Endothelial cell of umbilical vein (primary cell): Measurements from ENCODE around the gene JARID2. TPM values are rescaled to one million over a fixed set of nuclear protein-coding genes. Genes with fewer than 3 reads are reported as not detected.

ENCODE experiments used
- BruUV-seq: library from RNA; stranded (reverse); fragments of 400-500 nt; replicated peaks from 2 replicates; lab custom pipeline; 2021; lab: Mats Ljungman, UMichigan
- CTCF ChIA-PET: fragments of 300-600, 350-600 bp; sonication (Branson Sonifier 250); formaldehyde crosslinking; loops from one replicate; lab custom pipeline; 2021; ENCODE audit warnings: antibody characterized with exemption, inconsistent platforms; lab: Charles Lee
- POLR2A ChIA-PET: fragments of 300-600, 350-600 bp; sonication (Branson Sonifier 250); formaldehyde crosslinking; loops from one replicate; lab custom pipeline; 2021; ENCODE audit warnings: antibody characterized with exemption, inconsistent platforms; lab: Charles Lee
- DNase-seq: peaks from one replicate; pipeline ENCODE4 v3.0.0-alpha.2; 2011; ENCODE audit warnings: low read depth, low spot score
- FAIRE-seq: peaks from 2 replicates; lab custom pipeline; 2011; peaks lifted over from hg19 to GRCh38; lab: Jason Lieb, UNC
- H2AFZ ChIP-seq: 2 replicates; pipeline ENCODE4 v1.6.0; 2012; ENCODE audit warnings: low read depth, low read length, control low read depth, inconsistent platforms
- H3K27ac ChIP-seq: 2 replicates; pipeline ENCODE4 v1.5.1; 2011; ENCODE audit warnings: low read depth, mild to moderate bottlenecking, control low read depth, low read length, moderate library complexity; ENCODE audit not compliant: insufficient read depth
- H3K27me3 ChIP-seq, 2 experiments: 2 replicates each; pipeline versions ENCODE4 v1.6.0 to v1.6.1; 2011; ENCODE audit warnings: low read length in 2 of 2, mixed read lengths in 1 of 2; ENCODE audit not compliant: control insufficient read depth in 2 of 2, insufficient read depth in 2 of 2
- H3K36me3 ChIP-seq, 2 experiments: 2 replicates in 1 of 2; 3 replicates in 1 of 2; pipeline ENCODE4 v1.5.1; 2011; ENCODE audit warnings: low read length in 2 of 2, mild to moderate bottlenecking in 1 of 2, moderate library complexity in 1 of 2; ENCODE audit not compliant: control insufficient read depth in 2 of 2, insufficient read depth in 2 of 2; ENCODE audit errors: extremely low read depth in 1 of 2
- H3K4me1 ChIP-seq: 3 replicates; pipeline ENCODE4 v1.5.1; 2011; ENCODE audit warnings: mild to moderate bottlenecking, low read length; ENCODE audit not compliant: control insufficient read depth, insufficient read depth; ENCODE audit errors: extremely low read depth
- H3K4me2 ChIP-seq: 2 replicates; pipeline ENCODE4 v1.6.1; 2011; ENCODE audit warnings: low read length, control low read depth, mixed read lengths; ENCODE audit not compliant: insufficient read depth
- H3K4me3 ChIP-seq, 3 experiments: fragments of 200-600 bp in 1 of 3; sonication (generic), shearing (Covaris generic) in 1 of 3; replicated peaks in 1 of 3; 2 replicates each; pipeline ENCODE4 v1.5.1; 2011 to 2016; ENCODE audit warnings: control low read depth in 3 of 3, low read length in 3 of 3, mild to moderate bottlenecking in 2 of 3, inconsistent platforms in 1 of 3, low read depth in 1 of 3, moderate library complexity in 1 of 3; ENCODE audit not compliant: insufficient read depth in 1 of 3
- H3K79me2 ChIP-seq: 2 replicates; pipeline ENCODE4 v1.6.0; 2012; ENCODE audit warnings: low read length, inconsistent platforms; ENCODE audit not compliant: control insufficient read depth, insufficient read depth
- H3K9ac ChIP-seq: replicated peaks from 2 replicates; pipeline ENCODE3; 2011; ENCODE audit warnings: low read length, control low read depth; ENCODE audit not compliant: insufficient read depth; ENCODE audit errors: extremely low read depth
- H3K9me1 ChIP-seq: replicated peaks from 3 replicates; pipeline ENCODE4 v1.6.0; 2011; ENCODE audit warnings: mild to moderate bottlenecking, low read length; ENCODE audit not compliant: control insufficient read depth, insufficient read depth; ENCODE audit errors: extremely low read depth
- H3K9me3 ChIP-seq: replicated peaks from 2 replicates; pipeline ENCODE4 v1.5.1; 2012; ENCODE audit warnings: low read length, inconsistent platforms; ENCODE audit not compliant: control insufficient read depth, insufficient read depth
- H4K20me1 ChIP-seq: replicated peaks from 2 replicates; pipeline ENCODE3; 2011; ENCODE audit warnings: mild to moderate bottlenecking, low read length; ENCODE audit not compliant: control insufficient read depth, insufficient read depth; ENCODE audit errors: extremely low read depth
- CTCF ChIP-seq, 2 donors: IDR thresholded peaks; 1 replicate in 1 of 2; 2 replicates in 1 of 2; pipeline ENCODE4 v1.5.1; 2011; ENCODE audit warnings: low read length in 2 of 2, mild to moderate bottlenecking in 2 of 2, moderate library complexity in 2 of 2, control low read depth in 1 of 2, inconsistent platforms in 1 of 2, low read depth in 1 of 2; ENCODE audit not compliant: insufficient read depth in 1 of 2; ENCODE audit errors: extremely low read depth in 1 of 2
- EZH2 ChIP-seq: IDR thresholded peaks from 2 replicates; pipeline ENCODE4 v1.6.1; 2012; ENCODE audit warnings: borderline replicate concordance, low read depth, mild to moderate bottlenecking, moderate library complexity, low read length, inconsistent platforms; ENCODE audit not compliant: severe bottlenecking
- FOS ChIP-seq: IDR thresholded peaks from 2 replicates; pipeline ENCODE4 v1.6.1; 2011; ENCODE audit warnings: mild to moderate bottlenecking, low read length, moderate library complexity, borderline replicate concordance; ENCODE audit not compliant: insufficient read depth
- GATA2 ChIP-seq: IDR thresholded peaks from 2 replicates; pipeline ENCODE4 v1.7.0; 2011; ENCODE audit warnings: low read depth, mild to moderate bottlenecking, moderate library complexity, mixed read lengths, low read length; ENCODE audit not compliant: insufficient read length, insufficient read depth
- JUN ChIP-seq: IDR thresholded peaks from 2 replicates; pipeline ENCODE4 v1.6.1; 2011; ENCODE audit warnings: borderline replicate concordance, low read depth; ENCODE audit not compliant: insufficient read length, insufficient read depth
- MAX ChIP-seq: IDR thresholded peaks from 2 replicates; pipeline ENCODE4 v1.6.1; 2011; ENCODE audit not compliant: insufficient read depth, insufficient read length
- MYC ChIP-seq: IDR thresholded peaks from one replicate; pipeline ENCODE4 v1.6.1; 2011; ENCODE audit warnings: mild to moderate bottlenecking, low read depth, low read length
- POLR2A ChIP-seq: IDR thresholded peaks from 2 replicates; pipeline ENCODE4 v1.6.1; 2012; ENCODE audit warnings: low read depth, mild to moderate bottlenecking, control low read depth, low read length
- POLR2AphosphoS5 ChIP-seq: IDR thresholded peaks from 2 replicates; pipeline ENCODE4 v1.6.1; 2012; ENCODE audit warnings: low read depth, mild to moderate bottlenecking, control low read depth, low read length, moderate library complexity; ENCODE audit not compliant: insufficient read depth
- dilution Hi-C: fragments of 300-500 bp; cut with MboI; formaldehyde crosslinking; loops from one replicate; pipeline ENCODE4 v1.15.0; 2019; ENCODE audit warnings: low sequenced_read_pairs; ENCODE audit not compliant: extremely low pct_ligation_motif_present
- intact Hi-C: fragments of 100-400 bp; cut with micrococcal nuclease; formaldehyde crosslinking; loops from one replicate; pipeline ENCODE4 v1.10.0; 2022
- polyA plus RNA-seq, 4 experiments: library from polyadenylated mRNA; depleted of rRNA in 3 of 4; stranded (reverse) in 3 of 4; unstranded in 1 of 4; fragments of >200 nt; gene quantifications; 2 replicates each; pipeline versions ENCODE4 v1.2.1 to v1.2.3, GENCODE V29; 2011 to 2012; ENCODE audit warnings: missing spikeins in 1 of 4
- total RNA-seq: library from RNA; stranded (reverse); gene quantifications from 2 replicates; pipeline ENCODE4 v1.2.3, GENCODE V29; 2021

The JARID2 gene
- total and polyA plus RNA-seq, 2 donors (not counting 3 experiments of a cell fraction or from before 2014, with no cell fraction given), result 2.9 to 10.6 TPM

DNA sequence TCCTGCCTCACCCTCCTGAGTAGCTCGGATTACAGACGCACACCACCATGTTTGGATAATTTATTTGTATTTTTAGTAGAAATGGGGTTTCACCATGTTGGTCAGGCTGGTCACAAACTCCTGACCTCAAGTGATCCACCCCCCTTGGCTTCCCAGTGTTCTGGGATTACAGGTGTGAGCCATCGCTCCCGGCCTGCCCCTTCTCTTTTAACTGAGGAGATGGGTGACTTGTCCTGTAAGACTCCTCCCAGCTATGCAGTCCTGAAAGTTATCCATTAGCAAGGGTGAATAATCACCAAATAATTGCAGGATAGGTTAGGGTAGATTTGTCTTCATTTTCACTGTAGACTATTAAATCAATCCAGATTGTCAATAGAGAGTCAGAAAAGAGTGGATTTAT, 40.5 kb upstream of the JARID2 start:
- Histone ChIP-seq H3K36me3 (no peaks in the 10 kb centered on the region), H2AFZ (no peak overlapping the region), H3K9ac (no peak overlapping the region), H3K4me2 (no peak overlapping the region), H3K27ac (no peak overlapping the region), H3K4me3 (no peak overlapping the region), H3K4me1 (no peaks in the 10 kb centered on the region), H4K20me1 (no peaks in the 10 kb centered on the region), H3K27me3 (no peaks in the 10 kb centered on the region), H3K9me1 (no peaks in the 10 kb centered on the region), H3K79me2 (no peaks in the 10 kb centered on the region), H3K9me3 (no peaks in the 10 kb centered on the region)
- intact Hi-C loops (no loop called here), dilution Hi-C loops (no loop called here)
- CTCF ChIA-PET, result no interaction called here
- no peak for FAIRE-seq
- no TSS peak for BruUV-seq
- POLR2A ChIA-PET, result no interaction called here
- TF ChIP-seq MAX (no peak), CTCF (IDR thresholded peaks at IDR 0.05; ENCODE audit: extremely low read depth in 1 of 2, insufficient read depth in 1 of 2, low read depth in 1 of 2, low read length in 2 of 2) (no peak), GATA2 (no peak)
- DNase-seq, result no peak

DNA sequence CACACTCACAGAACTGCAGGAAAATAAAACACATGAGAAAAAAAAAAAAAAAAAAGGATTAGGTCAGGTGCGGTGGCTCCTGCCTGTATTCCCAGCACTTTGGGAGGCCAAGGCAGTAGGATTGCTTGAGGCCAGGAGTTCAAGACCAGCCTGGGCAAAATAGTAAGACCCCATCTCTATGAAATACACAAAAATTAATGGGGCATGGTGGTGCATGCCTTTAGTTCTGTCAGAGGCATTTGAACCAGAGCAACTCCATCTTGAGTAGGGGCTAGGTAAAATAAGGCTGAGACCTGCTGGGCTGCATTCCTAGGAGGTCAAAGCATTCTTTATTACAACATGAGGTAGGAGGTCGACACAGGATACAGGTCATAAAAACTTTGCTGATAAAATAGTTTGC, 39.0 kb upstream of the JARID2 start:
- H4K20me1 ChIP-seq, result no peaks in the 10 kb centered on the region
- no peak overlapping the region for H3K4me2 ChIP-seq
- intact Hi-C loops, result no loop called here
- no peaks in the 10 kb centered on the region for H3K9me1 ChIP-seq
- no peaks in the 10 kb centered on the region for H3K36me3 ChIP-seq
- BruUV-seq, result no TSS peak
- H3K4me3 ChIP-seq, result no peak overlapping the region
- TF ChIP-seq POLR2A (no peak), FOS (no peak), JUN (no peak), CTCF (IDR thresholded peaks at IDR 0.05; ENCODE audit: extremely low read depth in 1 of 2, insufficient read depth in 1 of 2, low read depth in 1 of 2, low read length in 2 of 2) (no peak), POLR2AphosphoS5 (no peak), GATA2 (no peak), MYC (no peak), EZH2 (no peak), MAX (no peak)
- FAIRE-seq (no peak), DNase-seq (no peak)
- no peak overlapping the region for H3K27ac ChIP-seq
- H3K27me3 ChIP-seq, result no peaks in the 10 kb centered on the region
- no peaks in the 10 kb centered on the region for H3K4me1 ChIP-seq
- CTCF ChIA-PET, result no interaction called here
- no peaks in the 10 kb centered on the region for H3K9me3 ChIP-seq
- POLR2A ChIA-PET, result no interaction called here
- H2AFZ ChIP-seq, result no peak overlapping the region
- no peaks in the 10 kb centered on the region for H3K79me2 ChIP-seq
- dilution Hi-C loops, result no loop called here
- H3K9ac ChIP-seq, result no peak overlapping the region
